Left renal cortex interstitium (tissue), 4 donors: ENCODE results near the gene LDHAL6A. TPM values are rescaled to one million over a fixed set of nuclear protein-coding genes. Genes with fewer than 3 reads are reported as not detected.

ENCODE experiments used
- DNase-seq, 4 donors: peaks; one replicate each; pipeline ENCODE4 v3.0.0-alpha.2; 2013; ENCODE audit warnings: low read depth in 4 of 4, low spot score in 2 of 4, missing footprints in 1 of 4
- polyA plus RNA-seq, 4 donors: library from polyadenylated mRNA; unstranded; fragments of 120-200 nt; gene quantifications; one replicate each; pipeline ENCODE4 v1.2.1, GENCODE V29; 2013; ENCODE audit not compliant: insufficient read length in 4 of 4

Gene LDHAL6A
- polyA plus RNA-seq, 4 donors: 0.69 to 1.7 (median 1.2) TPM

GRCh38 chr11:18490319-18490718, 34.7 kb downstream of the LDHAL6A start:
- DNase-seq: no peak

DNA sequence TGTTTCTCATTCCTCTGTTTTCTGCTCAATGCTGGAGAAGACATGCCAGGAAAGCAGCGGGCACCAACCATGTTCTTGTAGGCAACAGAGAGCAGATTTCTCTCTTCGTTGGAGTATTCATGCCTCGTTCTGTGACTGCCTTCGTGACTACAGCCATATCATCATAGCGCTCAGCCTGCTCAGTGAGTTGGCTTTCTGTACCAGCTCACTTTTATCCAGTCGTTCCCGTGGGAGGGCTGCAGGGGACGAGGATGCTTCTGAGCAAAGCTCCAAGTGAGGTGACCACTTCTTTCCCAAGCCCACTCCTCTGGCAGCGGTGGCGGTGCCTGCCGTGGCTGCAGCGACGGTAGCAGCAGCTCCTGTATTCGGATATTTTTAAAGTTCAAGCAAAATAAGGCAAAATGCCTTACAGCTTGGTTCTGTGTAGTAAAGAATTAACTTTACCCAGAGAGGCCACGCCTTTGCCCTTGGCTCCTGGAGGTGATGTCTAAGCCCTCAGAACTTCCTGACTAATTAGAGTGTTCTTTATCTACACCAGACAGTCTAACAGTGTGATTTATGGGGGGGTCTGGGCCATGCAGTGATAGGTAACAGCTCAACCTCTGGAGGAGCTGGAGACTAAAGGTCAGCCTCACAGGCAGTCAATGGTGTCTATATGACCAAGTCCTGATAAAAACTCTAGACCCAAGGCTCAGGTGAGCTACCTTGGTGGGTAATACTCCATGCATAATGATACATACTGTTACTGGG, 35.3 kb downstream of the LDHAL6A start:
- DNase-seq: no peak

- no peak for DNase-seq
Observed at GRCh38 chr11:18491924-18492323, 36.3 kb downstream of the LDHAL6A start.

DNA sequence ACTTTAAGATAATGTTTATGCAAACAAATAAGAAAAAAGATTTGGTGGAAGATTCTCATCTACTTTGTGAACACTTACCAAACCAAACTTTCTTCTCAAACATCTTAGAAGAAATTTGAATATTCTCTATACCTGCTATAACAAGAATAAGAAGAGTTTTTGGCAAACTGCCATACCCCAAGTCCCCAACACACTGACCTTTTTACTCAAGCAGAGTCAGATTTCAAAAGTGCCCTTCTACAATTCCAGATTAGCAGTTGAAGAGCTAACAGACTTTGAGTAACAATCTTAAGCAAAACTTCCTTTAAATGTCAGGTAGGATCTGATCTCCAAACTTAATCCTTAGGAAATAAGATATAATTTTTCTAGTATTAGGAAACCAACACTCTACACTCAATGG, 37.2 kb downstream of the LDHAL6A start:
- DNase-seq: no peak

DNA sequence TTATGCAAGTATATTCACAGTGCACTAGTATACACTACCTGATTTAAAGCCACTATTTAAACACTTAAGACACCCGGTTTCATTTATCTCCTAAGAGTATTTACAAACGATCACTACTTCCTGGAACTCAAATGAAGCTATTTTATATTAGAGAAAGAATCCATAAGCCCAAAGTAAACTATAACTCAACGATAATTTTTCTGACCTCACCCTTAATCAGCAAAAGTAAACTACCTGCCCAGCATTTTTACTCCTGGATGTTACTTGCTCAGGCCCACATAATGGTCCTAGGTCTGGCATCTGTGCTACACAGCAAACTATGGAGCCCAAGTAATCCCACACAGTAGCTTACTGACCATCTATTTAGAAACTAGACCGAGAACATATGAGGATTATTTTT, 37.7 kb downstream of the LDHAL6A start:
- DNase-seq: no peak

DNA sequence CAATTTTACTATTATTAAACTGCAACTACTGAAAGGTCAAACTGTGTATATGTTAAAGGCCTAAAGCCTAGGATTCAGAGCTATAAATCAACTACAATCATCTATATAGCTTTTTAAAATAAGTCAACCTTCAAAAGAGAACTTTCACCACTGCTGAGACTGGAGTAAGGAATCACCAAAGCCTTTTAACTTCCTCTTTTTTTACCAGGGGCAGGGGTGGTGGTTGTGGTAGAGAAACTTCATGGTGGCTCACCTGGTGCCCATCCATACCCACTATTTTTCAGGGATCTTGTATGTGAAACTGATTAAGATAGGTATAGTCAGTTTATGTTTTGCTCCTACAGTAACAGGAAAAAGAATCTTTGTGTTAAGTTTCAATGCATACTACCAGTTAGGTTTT, 39.6 kb downstream of the LDHAL6A start:
- DNase-seq: no peak

DNA sequence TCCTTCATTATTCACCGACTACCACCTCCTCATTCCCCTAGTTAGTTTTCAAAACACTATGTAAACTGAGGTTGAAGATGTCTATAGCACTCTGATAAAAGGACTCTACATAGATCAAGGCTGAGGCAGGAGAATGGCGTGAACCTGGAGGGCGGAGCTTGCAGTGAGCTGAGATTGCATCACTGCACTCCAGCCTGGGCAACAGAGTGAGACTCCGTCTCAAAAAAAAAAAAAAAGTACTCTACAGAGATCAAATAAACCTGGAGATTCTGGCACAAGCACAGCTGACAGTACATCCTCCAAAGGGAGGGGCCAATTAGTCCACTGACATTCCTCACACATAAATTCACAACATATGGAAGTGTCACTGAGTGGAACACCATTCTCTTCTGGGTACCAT, 40.0 kb downstream of the LDHAL6A start:
- DNase-seq: no peak

DNA sequence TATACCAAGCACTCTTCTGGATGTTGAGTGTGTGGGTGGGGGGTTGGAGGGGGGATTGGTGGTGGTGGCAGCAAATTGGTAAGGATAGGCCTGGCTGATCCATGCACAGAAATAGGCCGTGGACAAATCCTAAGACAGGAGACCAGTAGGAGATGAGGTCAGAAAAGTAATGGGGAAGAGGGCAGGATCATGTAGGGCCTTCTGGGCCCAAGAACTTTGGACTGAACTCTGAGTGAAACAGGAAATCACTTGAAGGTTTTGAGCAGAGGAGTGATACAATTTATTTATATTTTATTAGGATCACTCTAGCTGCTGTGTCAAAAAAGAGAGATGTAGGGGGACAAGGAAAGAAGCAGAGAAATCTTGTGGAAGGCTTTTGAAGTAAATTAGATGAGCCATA, 42.4 kb downstream of the LDHAL6A start:
- no peak for DNase-seq

DNA sequence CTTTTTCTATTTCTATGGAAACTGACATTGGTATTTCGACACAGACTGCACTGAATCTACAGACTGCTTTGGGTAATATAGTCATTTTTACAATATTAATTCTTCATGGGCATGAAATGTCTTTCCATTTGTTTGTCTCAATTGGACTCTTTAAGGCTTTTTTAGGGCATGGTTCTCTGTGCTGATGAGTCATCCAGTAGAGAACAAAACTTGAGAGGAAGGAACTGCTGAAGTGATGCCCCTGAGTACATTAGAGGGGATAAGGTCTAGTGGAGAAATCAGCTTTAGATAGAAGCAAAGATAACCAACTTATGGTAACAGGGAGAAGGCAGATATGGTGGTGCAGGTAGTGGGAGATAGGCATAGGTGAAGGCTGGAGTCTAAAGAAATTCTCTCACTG, 46.0 kb downstream of the LDHAL6A start:
- no peak for DNase-seq

DNA sequence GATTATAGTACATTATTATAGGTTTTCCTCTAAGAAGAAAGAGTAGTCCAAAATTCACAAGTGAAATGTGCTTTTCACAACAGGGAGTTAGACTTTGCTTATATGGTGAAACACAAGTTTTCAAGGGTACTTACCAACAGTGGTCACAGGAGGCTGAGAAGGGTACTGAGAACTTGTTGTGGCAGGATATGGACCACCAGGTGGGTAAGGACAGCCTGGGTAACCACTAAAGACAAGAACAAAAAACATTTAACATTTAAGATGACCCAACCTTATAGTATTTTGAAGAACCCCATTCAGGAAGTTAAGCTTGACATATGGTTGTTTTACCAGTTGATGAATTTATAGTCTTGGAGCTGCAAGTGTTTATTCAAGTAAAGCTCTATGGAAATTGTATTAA, 46.7 kb downstream of the LDHAL6A start:
- no peak for DNase-seq

- no peak for DNase-seq
Observed at GRCh38 chr11:18521122-18521521, 65.5 kb downstream of the LDHAL6A start.

- DNase-seq: no peak
Observed at GRCh38 chr11:18522388-18522787, 66.7 kb downstream of the LDHAL6A start.

DNA sequence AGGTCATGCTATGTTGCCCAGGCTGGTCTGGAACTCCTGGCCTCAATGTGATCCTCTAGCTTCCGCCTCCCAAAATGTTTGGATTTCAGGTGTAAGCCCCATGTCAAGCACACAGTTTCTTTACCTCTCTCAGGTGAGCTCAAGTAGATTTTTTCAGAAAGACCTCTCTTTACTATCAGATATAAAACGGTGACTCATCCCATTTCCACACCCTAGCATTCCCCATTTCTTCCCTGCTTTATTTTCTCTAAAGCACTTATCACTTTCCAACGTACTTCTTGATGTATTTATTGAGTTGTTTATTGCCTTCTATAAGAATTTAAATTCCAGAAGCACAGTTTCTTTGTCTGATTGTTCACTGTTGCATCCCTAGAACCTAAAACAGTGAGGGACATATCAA, 67.4 kb downstream of the LDHAL6A start:
- no peak for DNase-seq

DNA sequence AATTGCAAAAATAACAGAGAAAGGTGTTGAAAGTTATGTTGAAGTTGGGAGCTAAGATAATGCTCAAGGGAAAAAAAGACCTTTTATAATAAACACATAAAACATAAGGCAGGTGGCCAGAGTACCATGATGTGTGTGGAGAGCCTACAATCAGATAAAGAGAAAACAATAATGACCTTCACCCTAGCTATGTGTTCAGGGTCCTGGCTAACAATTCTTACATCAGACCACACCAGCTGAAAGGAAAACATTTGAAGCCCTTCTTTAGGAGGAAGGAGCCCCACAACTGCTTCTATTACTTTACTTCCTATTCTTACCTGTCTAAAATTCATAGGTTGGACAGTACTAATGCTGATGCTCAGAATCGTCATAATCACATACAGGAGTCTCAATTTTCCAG, 68.6 kb downstream of the LDHAL6A start:
- no peak for DNase-seq

DNA sequence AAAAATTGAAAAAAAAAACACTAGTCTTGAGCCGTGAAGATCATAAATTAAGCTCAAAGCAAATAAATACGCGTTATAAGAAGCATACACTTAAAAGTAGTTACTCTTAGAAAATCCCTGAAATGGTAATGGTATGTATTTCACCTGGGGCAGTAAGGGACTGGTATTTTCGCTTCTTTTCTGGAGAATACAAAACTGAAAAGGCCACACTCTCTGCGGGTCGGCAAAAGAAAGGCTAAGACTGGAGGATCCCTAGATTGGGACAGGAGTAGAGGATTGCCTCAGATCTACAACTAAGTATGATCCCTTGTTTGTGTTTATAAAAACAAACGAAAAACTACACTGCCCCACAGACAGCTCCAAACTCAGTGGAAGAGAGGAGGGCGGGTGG, 70.5 kb downstream of the LDHAL6A start:
- DNase-seq: peak in 2 of 4 donors; percentile 9 to 25

DNA sequence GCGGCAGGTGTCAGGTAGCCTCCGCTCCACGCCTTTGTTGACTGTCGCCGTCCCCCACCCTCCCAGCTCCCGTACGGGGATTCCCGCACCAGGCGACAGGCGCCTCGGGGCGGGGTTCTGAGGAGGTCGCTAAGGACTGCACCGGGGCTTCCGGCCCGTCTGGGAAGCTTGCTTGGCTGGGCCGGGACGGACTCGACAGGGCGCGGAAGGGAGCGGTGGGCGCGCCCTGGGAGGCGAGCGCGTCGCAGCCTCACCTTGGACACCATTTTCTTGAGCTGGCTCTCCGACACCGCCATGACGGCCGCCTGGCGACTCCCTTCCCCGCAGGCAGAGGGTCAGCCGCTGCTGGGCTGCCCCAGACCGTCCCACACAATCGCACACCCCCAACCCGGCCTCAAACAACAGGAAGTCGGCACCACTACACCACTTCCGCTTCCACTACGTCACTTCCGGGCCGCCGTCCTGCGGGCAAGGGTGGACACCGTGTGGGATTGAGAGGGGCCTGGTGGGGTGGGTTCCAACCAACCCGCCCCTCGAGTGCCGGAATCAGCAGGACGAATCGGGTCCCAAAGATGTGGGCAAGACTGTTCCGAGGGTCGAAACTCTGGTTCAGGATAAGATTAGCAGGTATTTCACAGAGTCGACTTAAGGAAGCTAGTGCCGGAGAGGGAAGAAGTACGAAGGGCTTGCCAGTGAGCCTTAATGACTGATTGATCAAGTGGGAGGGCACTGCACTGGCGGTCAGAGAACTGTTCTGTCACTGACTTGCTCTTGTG, 71.1 kb downstream of the LDHAL6A start, which contains the start of gene TSG101:
TSG101 (minus strand) TSS at position 422 of the 776 bp plus-strand sequence; CDS start at position 296, 126 bp downstream.
- DNase-seq: peak; percentile 92 to 94 (median 94)

GRCh38 chr11:18527512-18527911, 71.9 kb downstream of the LDHAL6A start:
- DNase-seq: peak in 3 of 4 donors; percentile 6 to 17 (median 9)

Other genes with a start within 250 kb of the LDHAL6A start
- under 1 TPM in 1 of 4 donors, not detected in 3; 0.37 TPM for gene SAA4, start 219.1 kb upstream of the LDHAL6A start, polyA plus RNA-seq
- under 1 TPM in 2 of 4 donors, not detected in 2; 0.14 to 0.32 TPM for gene SAA2, start 207.2 kb upstream of the LDHAL6A start, polyA plus RNA-seq
- not detected for gene SAA1, start 189.6 kb upstream of the LDHAL6A start, polyA plus RNA-seq
- gene HPS5, start 133.7 kb upstream of the LDHAL6A start, polyA plus RNA-seq: 10 to 100 TPM; 18.9 to 27.6 (median 24.4) TPM
- 10 to 100 TPM; 45.1 to 64.1 (median 58.0) TPM for gene GTF2H1, start 133.3 kb upstream of the LDHAL6A start, polyA plus RNA-seq
- 100 to 1,000 TPM; 231 to 319 (median 268) TPM for gene LDHA, start 61.3 kb upstream of the LDHAL6A start, polyA plus RNA-seq
- gene LDHC, start 43.5 kb upstream of the LDHAL6A start, polyA plus RNA-seq: under 1 TPM in 3 of 4 donors, not detected in 1; 0.13 to 0.64 (median 0.34) TPM
- 100 to 1,000 TPM; 134 to 189 (median 148) TPM for gene TSG101, start 71.1 kb downstream of the LDHAL6A start, polyA plus RNA-seq
- 10 to 100 TPM; 18.0 to 23.9 (median 19.9) TPM for gene UEVLD, start 132.9 kb downstream of the LDHAL6A start, polyA plus RNA-seq
- 10 to 100 TPM in 2 of 4 donors, 1 to 10 TPM in 2; 4.2 to 16.1 (median 9.5) TPM for gene MISFA, start 143.9 kb downstream of the LDHAL6A start, polyA plus RNA-seq
- gene SPTY2D1, start 178.5 kb downstream of the LDHAL6A start, polyA plus RNA-seq: 10 to 100 TPM; 22.7 to 29.7 (median 26.5) TPM
- 1 to 10 TPM; 7.0 to 10.0 (median 8.2) TPM for gene TMEM86A, start 242.9 kb downstream of the LDHAL6A start, polyA plus RNA-seq